GM12878 (cell line): Measurements from ENCODE around the gene DNAAF1. TPM values are rescaled to one million over a fixed set of nuclear protein-coding genes. Genes with fewer than 3 reads are reported as not detected.

Experiments used
- ATAC-seq: fragments of 200-7000 bp; cut with Tn5 transposase; 3 replicates; pipeline ENCODE4 v1.9.1; 2020; ENCODE audit warnings: mild to moderate bottlenecking, moderate library complexity
- BruUV-seq: library from RNA; stranded (reverse); fragments of 400-500 nt; replicated peaks from 2 replicates; lab custom pipeline; 2021; lab: Mats Ljungman, UMichigan
- CTCF ChIA-PET: fragments of 300-600 bp; sonication (Branson Sonifier 250); formaldehyde crosslinking; extraction: SDS; loops from one replicate; lab custom pipeline; 2021; ENCODE audit warnings: inconsistent platforms; lab: Yijun Ruan, JAX
- POLR2A ChIA-PET: fragments of 350-600 bp; formaldehyde crosslinking; extraction: SDS; loops from one replicate; lab custom pipeline; 2021; ENCODE audit warnings: inconsistent platforms; lab: Charles Lee
- RAD21 ChIA-PET: fragments of 300-600 bp; sonication (Branson Sonifier 250); formaldehyde crosslinking; loops from one replicate; lab custom pipeline; 2023; ENCODE audit warnings: antibody characterized with exemption; ENCODE audit not compliant: unreplicated experiment; lab: Charles Lee
- SMC1A ChIA-PET: fragments of 300-600 bp; sonication (Branson Sonifier 250); formaldehyde crosslinking; loops from one replicate; lab custom pipeline; 2023; ENCODE audit not compliant: unreplicated experiment, uncharacterized antibody; lab: Charles Lee
- DNase-seq: peaks from one replicate; pipeline ENCODE4 v3.0.0-alpha.2; 2011; ENCODE audit warnings: low read depth, low spot score
- FAIRE-seq: peaks from 3 replicates; lab custom pipeline; 2011; peaks lifted over from hg19 to GRCh38; lab: Jason Lieb, UNC
- H2AFZ ChIP-seq: 2 replicates; pipeline ENCODE4 v1.6.0; 2011; ENCODE audit warnings: low read depth, low read length, control low read depth; ENCODE audit not compliant: control insufficient read depth
- H3K27ac ChIP-seq: 2 replicates; pipeline ENCODE4 v1.5.1; 2011; ENCODE audit warnings: control low read depth; ENCODE audit not compliant: control insufficient read depth, insufficient read depth
- H3K27me3 ChIP-seq, 2 experiments: replicated peaks in 1 of 2; 2 replicates each; pipeline versions ENCODE4 v1.6.0 to v1.6.1; 2011; ENCODE audit warnings: low read length in 1 of 2; ENCODE audit not compliant: control insufficient read depth in 2 of 2, insufficient read depth in 2 of 2
- H3K36me3 ChIP-seq, 2 experiments: 2 replicates each; pipeline ENCODE4 v1.5.1; 2011; ENCODE audit warnings: low read length in 1 of 2; ENCODE audit not compliant: control insufficient read depth in 2 of 2, insufficient read depth in 2 of 2
- H3K4me1 ChIP-seq: 2 replicates; pipeline ENCODE4 v1.6.1; 2011; ENCODE audit warnings: mild to moderate bottlenecking, low read length, moderate library complexity, mixed read lengths; ENCODE audit not compliant: control insufficient read depth, insufficient read depth
- H3K4me2 ChIP-seq: 2 replicates; pipeline ENCODE4 v1.6.0; 2011; ENCODE audit warnings: control low read depth; ENCODE audit not compliant: control insufficient read depth, insufficient read depth
- H3K4me3 ChIP-seq: fragments of 200-600 bp; sonication (generic); 2 replicates; pipeline ENCODE4 v1.5.1; 2016
- H3K79me2 ChIP-seq: 2 replicates; pipeline ENCODE4 v1.6.0; 2011; ENCODE audit warnings: low read length; ENCODE audit not compliant: control insufficient read depth, insufficient read depth
- H3K9ac ChIP-seq: 2 replicates; pipeline ENCODE4 v1.8.0; 2011; ENCODE audit warnings: low read length, control low read depth, mixed read lengths; ENCODE audit not compliant: control insufficient read depth, insufficient read depth
- H3K9me3 ChIP-seq: replicated peaks from 3 replicates; pipeline ENCODE4 v1.5.1; 2011; ENCODE audit warnings: mild to moderate bottlenecking, low read length; ENCODE audit not compliant: control insufficient read depth, insufficient read depth
- H4K20me1 ChIP-seq: 2 replicates; pipeline ENCODE4 v1.6.0; 2011; ENCODE audit not compliant: control insufficient read depth, insufficient read depth
- BCL11A ChIP-seq: IDR thresholded peaks from 2 replicates; pipeline ENCODE4 v1.6.1; 2011; ENCODE audit warnings: low read depth, low read length
- BCL3 ChIP-seq: IDR thresholded peaks from 2 replicates; pipeline ENCODE4 v1.6.1; 2011; ENCODE audit warnings: borderline replicate concordance, low read depth, mild to moderate bottlenecking, moderate library complexity, low read length; ENCODE audit not compliant: insufficient read depth, poor library complexity, severe bottlenecking
- CREM ChIP-seq: IDR thresholded peaks from 2 replicates; pipeline ENCODE4 v1.6.1; 2014; ENCODE audit warnings: antibody characterized with exemption, low read depth
- DPF2 ChIP-seq: fragments of 450-650 bp; IDR thresholded peaks from 2 replicates; pipeline ENCODE4 v1.6.1; 2017; ENCODE audit warnings: mild to moderate bottlenecking
- FOXK2 ChIP-seq: fragments of 450-650 bp; IDR thresholded peaks from 2 replicates; pipeline ENCODE4 v1.6.1; 2017; ENCODE audit warnings: mild to moderate bottlenecking, moderate library complexity
- IKZF2 ChIP-seq, 2 experiments: fragments of 450-650 bp; IDR thresholded peaks; 2 replicates each; pipeline ENCODE4 v1.6.1; 2017; ENCODE audit warnings: mild to moderate bottlenecking in 2 of 2, moderate library complexity in 2 of 2
- MLLT1 ChIP-seq: fragments of 450-650 bp; IDR thresholded peaks from 2 replicates; pipeline ENCODE4 v1.6.1; 2016; ENCODE audit warnings: mild to moderate bottlenecking
- PML ChIP-seq: IDR thresholded peaks from 2 replicates; pipeline ENCODE4 v1.6.1; 2012; ENCODE audit warnings: low read length, inconsistent platforms
- RBBP5 ChIP-seq: fragments of 200-600 bp; sonication (generic); conservative IDR thresholded peaks from 2 replicates; pipeline ENCODE4 v1.6.1; 2016
- RELB ChIP-seq: fragments of 450-650 bp; IDR thresholded peaks from 2 replicates; pipeline ENCODE4 v1.6.1; 2017; ENCODE audit warnings: low read depth, mild to moderate bottlenecking, moderate library complexity
- RFX5 ChIP-seq: IDR thresholded peaks from 2 replicates; pipeline ENCODE4 v1.6.1; 2011; ENCODE audit warnings: low read depth, low read length, improper control_type of control experiment
- SREBF2 ChIP-seq: IDR thresholded peaks from 2 replicates; pipeline ENCODE4 v1.6.1; 2012; ENCODE audit warnings: mild to moderate bottlenecking, low read length
- SUPT20H ChIP-seq: IDR thresholded peaks from 2 replicates; pipeline ENCODE4 v1.6.1; 2011; ENCODE audit warnings: low read depth, mild to moderate bottlenecking, low read length, moderate library complexity, borderline replicate concordance; ENCODE audit not compliant: control insufficient read depth
- TARDBP ChIP-seq: IDR thresholded peaks from 2 replicates; pipeline ENCODE4 v1.6.1; 2016; ENCODE audit warnings: borderline replicate concordance
- ZBTB4 ChIP-seq: fragments of 450-650 bp; formaldehyde crosslinking; IDR thresholded peaks from 2 replicates; pipeline ENCODE4 v1.4.0; 2022; ENCODE audit warnings: mild to moderate bottlenecking, moderate library complexity
- ZNF24 ChIP-seq: fragments of 450-650 bp; IDR thresholded peaks from 2 replicates; pipeline ENCODE4 v1.6.1; 2017; ENCODE audit warnings: antibody characterized with exemption, mild to moderate bottlenecking
- ZZZ3 ChIP-seq: IDR thresholded peaks from 2 replicates; pipeline ENCODE4 v1.6.1; 2011; ENCODE audit warnings: low read depth; ENCODE audit not compliant: control insufficient read depth, insufficient read length
- WGBS: methylation state at CpG from one replicate; pipeline ENCODE4 v1.1.6; 2016; ENCODE audit warnings: low lambda C conversion rate; ENCODE audit not compliant: insufficient replicate concordance, insufficient coverage; ENCODE audit errors: missing lambda C conversion rate; 5-methylcytosine and 5-hydroxymethylcytosine counted together
- in situ Hi-C: fragments of 300-500 bp; cut with MboI; formaldehyde crosslinking; loops from 9 replicates; pipeline ENCODE4 v1.14.3; 2018; ENCODE audit warnings: mixed read lengths
- intact Hi-C: fragments of 100-400 bp; cut with micrococcal nuclease; formaldehyde crosslinking; loops from one replicate; pipeline ENCODE4 v1.14.2; 2022; ENCODE audit not compliant: unreplicated experiment
- polyA plus RNA-seq, 11 experiments: library from polyadenylated mRNA; depleted of rRNA in 4 of 11; unstranded in 6 of 11; stranded (reverse) in 5 of 11; fragments of >200 nt; fragmentation: Nextera tagmentation in 4 of 11; fragmentation: Illumina TruSeq in 1 of 11; extraction: Ambion mirVana in 4 of 11; extraction: Trizol in 1 of 11; gene quantifications; 1 replicate in 1 of 11; 2 replicates in 10 of 11; pipeline versions ENCODE4 v1.2.1 to v1.2.3, GENCODE V29; 2011 to 2016; ENCODE audit warnings: inconsistent platforms in 2 of 11, missing spikeins in 2 of 11, low read depth in 1 of 11
- total RNA-seq, 4 experiments: library from RNA; depleted of rRNA in 3 of 4; stranded (reverse); fragments of >200 nt in 3 of 4; fragmentation: Illumina TruSeq in 1 of 4; extraction: Trizol in 1 of 4; gene quantifications; 2 replicates each; pipeline versions ENCODE4 v1.2.1 to v1.2.3, GENCODE V29; 2013 to 2021

DNAAF1 gene
- total and polyA plus RNA-seq, 10 of the 15 experiments (the other 5 are each of a cell fraction or from before 2014, with no cell fraction given): 0.02 to 0.76 (median 0.08) TPM; not detected in 6

- H2AFZ ChIP-seq: no peak overlapping the region
- ATAC-seq: no peak
- H3K4me2 ChIP-seq: no peak overlapping the region
- in situ Hi-C loops: no loop called here
- WGBS: 48% methylated on average over 13 of the region's 13 CpGs
- no peaks in the 10 kb centered on the region for H3K9me3 ChIP-seq
- ChIA-PET RAD21 (no interaction called here), POLR2A (no interaction called here), CTCF (no interaction called here), SMC1A (interaction anchor here (1.2 kb wide), 1 partner anchor 11 kb away, joined by 4 read pairs; no protein-coding TSS in a partner anchor)
- no peak for FAIRE-seq
- H3K27me3 ChIP-seq: 0 out of 4 replicates have a peak, but pooled peaks cover 0 to 2% of the 10 kb centered on the region in 2 experiments
- no peak overlapping the region for H3K27ac ChIP-seq
- H3K36me3 ChIP-seq: no peaks in the 10 kb centered on the region
- no peak for DNase-seq
- H4K20me1 ChIP-seq: no peaks in the 10 kb centered on the region
- no peak overlapping the region for H3K9ac ChIP-seq
- intact Hi-C loops: no loop called here
- no peaks in the 10 kb centered on the region for H3K79me2 ChIP-seq
- BruUV-seq: no TSS peak
- no peak overlapping the region for H3K4me3 ChIP-seq
- H3K4me1 ChIP-seq: no peaks in the 10 kb centered on the region
- TF ChIP-seq RELB: no peak
- TF ChIP-seq FOXK2: no peak
- TF ChIP-seq DPF2: no peak
- no peak for TF ChIP-seq BCL11A
- TF ChIP-seq MLLT1: no peak
- no peak for TF ChIP-seq PML
- no peak for TF ChIP-seq SUPT20H
- TF ChIP-seq ZZZ3: no peak
- TF ChIP-seq ZNF24: no peak
- no peak for TF ChIP-seq ZBTB4
- no peak for TF ChIP-seq IKZF2 (IDR thresholded peaks at IDR 0.05)
- TF ChIP-seq RFX5: no peak
- no peak for TF ChIP-seq SREBF2
- no peak for TF ChIP-seq RBBP5
- no peak for TF ChIP-seq TARDBP
- no peak for TF ChIP-seq CREM
- no peak for TF ChIP-seq BCL3
Observed at GRCh38 chr16:84199097-84199496, 54.0 kb downstream of the DNAAF1 start.
